ENCODE results near the gene CELA3B.

DNA sequence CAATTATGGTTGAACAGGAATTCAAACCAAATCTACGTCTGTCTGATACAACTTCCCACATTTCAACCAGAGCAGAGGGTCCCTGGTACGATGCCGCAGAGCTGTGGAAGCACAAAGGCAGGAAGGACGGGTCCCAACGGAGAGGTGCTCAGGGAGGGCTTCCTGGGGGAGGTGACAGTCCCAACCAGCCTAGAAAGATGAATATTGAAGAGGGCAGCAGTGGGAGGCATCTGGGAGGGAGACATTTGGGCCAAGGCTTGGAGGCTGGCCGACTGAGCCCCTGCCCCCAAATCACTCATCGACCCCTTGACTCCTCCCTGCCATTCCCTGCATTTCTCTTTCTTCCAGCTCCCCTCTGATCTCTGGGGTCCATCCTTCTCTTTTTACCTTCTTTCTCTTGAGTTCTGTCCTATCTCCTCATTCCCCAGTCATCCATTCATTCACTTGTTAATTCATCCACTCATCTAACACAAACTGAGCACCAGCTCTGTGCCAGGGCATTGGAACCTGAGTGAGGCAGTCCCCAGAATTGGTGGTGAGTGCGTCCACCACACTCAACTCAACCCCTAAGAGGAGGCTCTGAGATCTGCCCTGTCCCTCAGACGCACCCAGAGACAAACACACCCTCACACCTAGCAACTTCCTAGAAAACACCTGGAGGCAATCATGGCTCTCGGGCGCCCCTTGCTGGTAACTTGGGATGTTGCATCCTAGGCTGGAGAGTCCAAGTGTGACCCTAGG is 13.2 kb upstream of the CELA3B start:
- TF ChIP-seq, protein P1, sequence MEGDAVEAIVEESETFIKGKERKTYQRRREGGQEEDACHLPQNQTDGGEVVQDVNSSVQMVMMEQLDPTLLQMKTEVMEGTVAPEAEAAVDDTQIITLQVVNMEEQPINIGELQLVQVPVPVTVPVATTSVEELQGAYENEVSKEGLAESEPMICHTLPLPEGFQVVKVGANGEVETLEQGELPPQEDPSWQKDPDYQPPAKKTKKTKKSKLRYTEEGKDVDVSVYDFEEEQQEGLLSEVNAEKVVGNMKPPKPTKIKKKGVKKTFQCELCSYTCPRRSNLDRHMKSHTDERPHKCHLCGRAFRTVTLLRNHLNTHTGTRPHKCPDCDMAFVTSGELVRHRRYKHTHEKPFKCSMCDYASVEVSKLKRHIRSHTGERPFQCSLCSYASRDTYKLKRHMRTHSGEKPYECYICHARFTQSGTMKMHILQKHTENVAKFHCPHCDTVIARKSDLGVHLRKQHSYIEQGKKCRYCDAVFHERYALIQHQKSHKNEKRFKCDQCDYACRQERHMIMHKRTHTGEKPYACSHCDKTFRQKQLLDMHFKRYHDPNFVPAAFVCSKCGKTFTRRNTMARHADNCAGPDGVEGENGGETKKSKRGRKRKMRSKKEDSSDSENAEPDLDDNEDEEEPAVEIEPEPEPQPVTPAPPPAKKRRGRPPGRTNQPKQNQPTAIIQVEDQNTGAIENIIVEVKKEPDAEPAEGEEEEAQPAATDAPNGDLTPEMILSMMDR (IDR thresholded peaks at IDR 0.05): peak; percentile 86 to 93 (median 88)
- TF ChIP-seq POLR2A (IDR thresholded peaks at IDR 0.05): no peak
